HEK293 (cell line): ENCODE results near the gene ANXA2.

Experiments used
- FEZF1 ChIP-seq: fragments of 450-650 bp; formaldehyde crosslinking; IDR thresholded peaks from 2 replicates; pipeline ENCODE4 v1.5.1; 2016; ENCODE audit warnings: missing biosample characterization, missing genetic modification characterization
- GLIS1 ChIP-seq: fragments of 450-650 bp; formaldehyde crosslinking; IDR thresholded peaks from 2 replicates; pipeline ENCODE4 v1.5.1; 2016; ENCODE audit warnings: missing biosample characterization, missing genetic modification characterization
- GLIS2 ChIP-seq: fragments of 450-650 bp; formaldehyde crosslinking; IDR thresholded peaks from 2 replicates; pipeline ENCODE4 v1.5.1; 2016; ENCODE audit warnings: missing biosample characterization, missing genetic modification characterization
- HOXD13 ChIP-seq: sonication (generic); formaldehyde crosslinking; IDR thresholded peaks from 2 replicates; pipeline ENCODE4 v1.8.0; 2022; ENCODE audit warnings: missing genetic modification reagents, borderline replicate concordance
- IKZF3 ChIP-seq: fragments of 450-650 bp; IDR thresholded peaks from 2 replicates; pipeline ENCODE4 v1.5.0; 2018; ENCODE audit warnings: missing biosample characterization, mild to moderate bottlenecking, missing genetic modification characterization, moderate library complexity
- MZF1 ChIP-seq: fragments of 450-650 bp; formaldehyde crosslinking; IDR thresholded peaks from 2 replicates; pipeline ENCODE4 v1.5.1; 2017; ENCODE audit warnings: missing biosample characterization, missing genetic modification characterization, borderline replicate concordance
- PRDM6 ChIP-seq: fragments of 450-650 bp; formaldehyde crosslinking; IDR thresholded peaks from 2 replicates; pipeline ENCODE4 v1.5.1; 2017; ENCODE audit warnings: missing biosample characterization, missing genetic modification characterization
- YY2 ChIP-seq: fragments of 450-650 bp; formaldehyde crosslinking; IDR thresholded peaks from 2 replicates; pipeline ENCODE4 v1.5.1; 2016; ENCODE audit warnings: missing biosample characterization, missing genetic modification characterization
- ZBTB17 ChIP-seq: fragments of 450-650 bp; formaldehyde crosslinking; IDR thresholded peaks from 2 replicates; pipeline ENCODE4 v1.5.1; 2016; ENCODE audit warnings: missing biosample characterization, missing genetic modification characterization
- ZBTB8A ChIP-seq: fragments of 450-650 bp; formaldehyde crosslinking; IDR thresholded peaks from 2 replicates; pipeline ENCODE4 v1.5.1; 2016; ENCODE audit warnings: missing biosample characterization, missing genetic modification characterization
- ZEB2 ChIP-seq: fragments of 450-650 bp; formaldehyde crosslinking; IDR thresholded peaks from 2 replicates; pipeline ENCODE4 v1.5.1; 2016; ENCODE audit warnings: missing biosample characterization, missing genetic modification characterization
- ZFP3 ChIP-seq: fragments of 450-650 bp; formaldehyde crosslinking; IDR thresholded peaks from 2 replicates; pipeline ENCODE4 v1.5.1; 2016; ENCODE audit warnings: low read depth, missing biosample characterization, missing genetic modification characterization
- ZFP41 ChIP-seq: fragments of 450-650 bp; formaldehyde crosslinking; IDR thresholded peaks from 2 replicates; pipeline ENCODE4 v1.5.1; 2016; ENCODE audit warnings: missing biosample characterization, missing genetic modification characterization, borderline replicate concordance
- ZFP69B ChIP-seq: fragments of 450-650 bp; formaldehyde crosslinking; IDR thresholded peaks from 2 replicates; pipeline ENCODE4 v1.5.1; 2016; ENCODE audit warnings: missing biosample characterization, missing genetic modification characterization
- ZNF157 ChIP-seq: fragments of 450-650 bp; formaldehyde crosslinking; IDR thresholded peaks from 2 replicates; pipeline ENCODE4 v1.5.1; 2016; ENCODE audit warnings: missing biosample characterization, missing genetic modification characterization
- ZNF214 ChIP-seq: fragments of 450-650 bp; formaldehyde crosslinking; IDR thresholded peaks from 2 replicates; pipeline ENCODE4 v1.5.1; 2017; ENCODE audit warnings: missing biosample characterization, mild to moderate bottlenecking, missing genetic modification characterization, borderline replicate concordance
- ZNF274 ChIP-seq, 2 experiments: fragments of 200-500 bp in 1 of 2; fragments of 450-650 bp in 1 of 2; sonication (Bioruptor generic) in 1 of 2; formaldehyde crosslinking in 1 of 2; IDR thresholded peaks; 2 replicates each; pipeline versions ENCODE4 v1.5.1 to v1.6.1; 2014 to 2016; ENCODE audit warnings: borderline replicate concordance in 1 of 2, inconsistent platforms in 1 of 2, low read length in 1 of 2, missing biosample characterization in 1 of 2, missing genetic modification characterization in 1 of 2
- ZNF292 ChIP-seq: fragments of 450-650 bp; formaldehyde crosslinking; IDR thresholded peaks from 2 replicates; pipeline ENCODE4 v1.5.1; 2016; ENCODE audit warnings: low read depth, missing biosample characterization, missing genetic modification characterization, borderline replicate concordance
- ZNF391 ChIP-seq: fragments of 450-650 bp; formaldehyde crosslinking; IDR thresholded peaks from 2 replicates; pipeline ENCODE4 v1.5.1; 2016; ENCODE audit warnings: low read depth, missing biosample characterization, missing genetic modification characterization, borderline replicate concordance
- ZNF394 ChIP-seq: fragments of 450-650 bp; formaldehyde crosslinking; IDR thresholded peaks from 2 replicates; pipeline ENCODE4 v1.5.1; 2016; ENCODE audit warnings: missing biosample characterization, missing genetic modification characterization, mild to moderate bottlenecking, moderate library complexity, borderline replicate concordance
- ZNF416 ChIP-seq: fragments of 450-650 bp; formaldehyde crosslinking; IDR thresholded peaks from 2 replicates; pipeline ENCODE4 v1.5.1; 2016; ENCODE audit warnings: missing biosample characterization, missing genetic modification characterization
- ZNF488 ChIP-seq: fragments of 450-650 bp; formaldehyde crosslinking; IDR thresholded peaks from 2 replicates; pipeline ENCODE4 v1.5.1; 2016; ENCODE audit warnings: missing biosample characterization, missing genetic modification characterization
- ZNF518A ChIP-seq: fragments of 450-650 bp; formaldehyde crosslinking; conservative IDR thresholded peaks from 2 replicates; pipeline ENCODE4 v1.5.1; 2016; ENCODE audit warnings: low read depth, missing biosample characterization, missing genetic modification characterization
- ZNF521 ChIP-seq: fragments of 450-650 bp; formaldehyde crosslinking; IDR thresholded peaks from 2 replicates; pipeline ENCODE4 v1.5.1; 2017; ENCODE audit warnings: missing biosample characterization, mild to moderate bottlenecking, missing genetic modification characterization
- ZNF561 ChIP-seq: fragments of 450-650 bp; IDR thresholded peaks from 2 replicates; pipeline ENCODE4 v1.5.1; 2018; ENCODE audit warnings: missing biosample characterization, missing genetic modification characterization, borderline replicate concordance
- ZNF596 ChIP-seq: fragments of 450-650 bp; IDR thresholded peaks from 2 replicates; pipeline ENCODE4 v1.5.0; 2018; ENCODE audit warnings: missing biosample characterization, mild to moderate bottlenecking, missing genetic modification characterization, moderate library complexity
- ZNF658 ChIP-seq: fragments of 450-650 bp; formaldehyde crosslinking; IDR thresholded peaks from 2 replicates; pipeline ENCODE4; 2016; ENCODE audit warnings: missing biosample characterization, missing genetic modification characterization
- ZNF660 ChIP-seq: fragments of 450-650 bp; IDR thresholded peaks from 2 replicates; pipeline ENCODE4 v1.5.1; 2018; ENCODE audit warnings: missing biosample characterization, mild to moderate bottlenecking, missing genetic modification characterization
- ZNF843 ChIP-seq: fragments of 450-650 bp; formaldehyde crosslinking; IDR thresholded peaks from 2 replicates; pipeline ENCODE4 v1.5.1; 2016; ENCODE audit warnings: missing biosample characterization, missing genetic modification characterization
- ZSCAN16 ChIP-seq: fragments of 450-650 bp; formaldehyde crosslinking; IDR thresholded peaks from 2 replicates; pipeline ENCODE4 v1.5.1; 2016; ENCODE audit warnings: missing biosample characterization, missing genetic modification characterization
- ZSCAN30 ChIP-seq: fragments of 450-650 bp; IDR thresholded peaks from 2 replicates; pipeline ENCODE4 v1.5.1; 2018; ENCODE audit warnings: missing biosample characterization, mild to moderate bottlenecking, missing genetic modification characterization, moderate library complexity
- ZSCAN4 ChIP-seq: fragments of 450-650 bp; formaldehyde crosslinking; IDR thresholded peaks from 2 replicates; pipeline ENCODE4 v1.5.1; 2017; ENCODE audit warnings: missing biosample characterization, missing genetic modification characterization
- ZXDB ChIP-seq: fragments of 450-650 bp; formaldehyde crosslinking; IDR thresholded peaks from 2 replicates; pipeline ENCODE4 v1.5.1; 2016; ENCODE audit warnings: missing biosample characterization, missing genetic modification characterization

The ANXA2 gene

GRCh38 chr15:60299452-60300047 is 98.2 kb downstream of the ANXA2 start (continued):
- TF ChIP-seq PRDM6 (no peak), ZNF658 (tag by site-specific recombination) (no peak), ZNF561 (tag by site-specific recombination) (peak; percentile 31; the same call in 1 of the 2 replicates), ZSCAN30 (0 out of 2 replicates have a peak, but pooled peaks have one; percentile 13), MZF1 (no peak; the same call in 1 of the 2 replicates), ZNF521 (no peak), ZNF518A (tag by site-specific recombination) (no peak), ZBTB17 (peak; percentile 74), ZNF157 (tag by site-specific recombination) (no peak), HOXD13 (CRISPR knock-in tag) (no peak), YY2 (tag by site-specific recombination) (no peak), ZEB2 (tag by site-specific recombination) (no peak), ZFP69B (no peak), ZSCAN16 (tag by site-specific recombination) (no peak), ZNF394 (no peak), FEZF1 (tag by site-specific recombination) (peak; percentile 80), ZNF660 (peak; percentile 64), ZFP3 (tag by site-specific recombination) (no peak), ZSCAN4 (tag by site-specific recombination) (no peak), ZNF488 (no peak), GLIS2 (tag by site-specific recombination) (no peak), ZXDB (tag by site-specific recombination) (0 out of 2 replicates have a peak, but pooled peaks have one; percentile 47), ZNF843 (tag by site-specific recombination) (no peak), ZNF416 (tag by site-specific recombination) (no peak), IKZF3 (peak; percentile 67; the same call in 1 of the 2 replicates), ZNF596 (tag by site-specific recombination) (no peak), GLIS1 (tag by site-specific recombination) (no peak), ZNF274 (IDR thresholded peaks at IDR 0.05; ENCODE audit: low read length) (no peak), ZNF274 (tag by site-specific recombination; IDR thresholded peaks at IDR 0.05; ENCODE audit: borderline replicate concordance) (no peak), ZNF292 (no peak), ZFP41 (tag by site-specific recombination) (no peak), ZBTB8A (tag by site-specific recombination) (0 out of 2 replicates have a peak, but pooled peaks have one; percentile 31), ZNF391 (tag by site-specific recombination) (no peak), ZNF214 (no peak)
